GM12878 (cell line): ENCODE data around the gene C16orf90. TPM values are rescaled to one million over a fixed set of nuclear protein-coding genes. Genes with fewer than 3 reads are reported as not detected.

Source experiments
- BCL11A ChIP-seq: IDR thresholded peaks from 2 replicates; pipeline ENCODE4 v1.6.1; 2011; ENCODE audit warnings: low read depth, low read length
- CHD4 ChIP-seq: fragments of 200-600 bp; sonication (generic); IDR thresholded peaks from 2 replicates; pipeline ENCODE4 v1.6.1; 2016; ENCODE audit warnings: mild to moderate bottlenecking
- DPF2 ChIP-seq: fragments of 450-650 bp; IDR thresholded peaks from 2 replicates; pipeline ENCODE4 v1.6.1; 2017; ENCODE audit warnings: mild to moderate bottlenecking
- EZH2 ChIP-seq: IDR thresholded peaks from 2 replicates; pipeline ENCODE4 v1.6.1; 2012; ENCODE audit warnings: low read depth, mild to moderate bottlenecking, control low read depth, inconsistent platforms, low read length, borderline replicate concordance; ENCODE audit not compliant: control insufficient read depth
- HCFC1 ChIP-seq: fragments of 150-350 bp; IDR thresholded peaks from 2 replicates; pipeline ENCODE4 v1.6.1; 2014; ENCODE audit warnings: low read length
- HDAC2 ChIP-seq: fragments of 200-600 bp; sonication (generic); IDR thresholded peaks from 2 replicates; pipeline ENCODE4 v1.6.1; 2017
- MEF2B ChIP-seq: fragments of 450-650 bp; IDR thresholded peaks from 2 replicates; pipeline ENCODE4 v1.6.1; 2018; ENCODE audit warnings: mild to moderate bottlenecking, moderate library complexity; ENCODE audit not compliant: partially characterized antibody, poor library complexity, severe bottlenecking
- NFYA ChIP-seq: IDR thresholded peaks from 2 replicates; pipeline ENCODE4 v1.6.1; 2011; ENCODE audit warnings: low read depth, mild to moderate bottlenecking, low read length, improper control_type of control experiment, borderline replicate concordance
- NKRF ChIP-seq: fragments of 450-650 bp; conservative IDR thresholded peaks from 2 replicates; pipeline ENCODE4 v1.6.1; 2017; ENCODE audit warnings: mild to moderate bottlenecking, moderate library complexity
- PAX5 ChIP-seq: IDR thresholded peaks from 2 replicates; pipeline ENCODE4 v1.6.1; 2011; ENCODE audit warnings: low read depth, low read length, borderline replicate concordance
- POLR2AphosphoS2 ChIP-seq: IDR thresholded peaks from 2 replicates; pipeline ENCODE4 v1.6.1; 2011; ENCODE audit warnings: low read depth, mild to moderate bottlenecking, low read length, improper control_type of control experiment, moderate library complexity
- RAD21 ChIP-seq: IDR thresholded peaks from 2 replicates; pipeline ENCODE4 v1.6.1; 2011; ENCODE audit warnings: mild to moderate bottlenecking, low read depth, low read length, moderate library complexity; ENCODE audit not compliant: insufficient read depth
- SMAD1 ChIP-seq: fragments of 450-650 bp; IDR thresholded peaks from 2 replicates; pipeline ENCODE4 v1.6.1; 2018; ENCODE audit warnings: mild to moderate bottlenecking, low read depth; ENCODE audit not compliant: partially characterized antibody
- SP1 ChIP-seq: IDR thresholded peaks from one replicate; pipeline ENCODE4 v1.6.1; 2011; ENCODE audit warnings: low read depth, low read length
- SPI1 ChIP-seq: IDR thresholded peaks from 2 replicates; pipeline ENCODE4 v1.6.1; 2011; ENCODE audit warnings: low read depth, mild to moderate bottlenecking, low read length, moderate library complexity, borderline replicate concordance; ENCODE audit not compliant: insufficient read depth
- SUZ12 ChIP-seq: fragments of 200-600 bp; sonication (generic); IDR thresholded peaks from one replicate; pipeline ENCODE4 v1.6.1; 2018; ENCODE audit warnings: antibody characterized with exemption, mild to moderate bottlenecking; ENCODE audit not compliant: unreplicated experiment
- TCF3 ChIP-seq: IDR thresholded peaks from 2 replicates; pipeline ENCODE4 v1.6.1; 2012; ENCODE audit warnings: low read depth, mild to moderate bottlenecking, low read length, borderline replicate concordance; ENCODE audit not compliant: insufficient read depth
- YY1 ChIP-seq: IDR thresholded peaks from 2 replicates; pipeline ENCODE4 v1.6.1; 2011; ENCODE audit warnings: low read depth, mild to moderate bottlenecking, low read length
- ZBED1 ChIP-seq: IDR thresholded peaks from 2 replicates; pipeline ENCODE4 v1.6.1; 2016; ENCODE audit warnings: borderline replicate concordance
- ZNF384 ChIP-seq: IDR thresholded peaks from 2 replicates; pipeline ENCODE4 v1.6.1; 2012; ENCODE audit warnings: low read depth, mild to moderate bottlenecking, low read length, improper control_type of control experiment, borderline replicate concordance
- polyA plus RNA-seq, 11 experiments: library from polyadenylated mRNA; depleted of rRNA in 4 of 11; unstranded in 6 of 11; stranded (reverse) in 5 of 11; fragments of >200 nt; fragmentation: Nextera tagmentation in 4 of 11; fragmentation: Illumina TruSeq in 1 of 11; extraction: Ambion mirVana in 4 of 11; extraction: Trizol in 1 of 11; gene quantifications; 1 replicate in 1 of 11; 2 replicates in 10 of 11; pipeline versions ENCODE4 v1.2.1 to v1.2.3, GENCODE V29; 2011 to 2016; ENCODE audit warnings: inconsistent platforms in 2 of 11, missing spikeins in 2 of 11, low read depth in 1 of 11
- total RNA-seq, 4 experiments: library from RNA; depleted of rRNA in 3 of 4; stranded (reverse); fragments of >200 nt in 3 of 4; fragmentation: Illumina TruSeq in 1 of 4; extraction: Trizol in 1 of 4; gene quantifications; 2 replicates each; pipeline versions ENCODE4 v1.2.1 to v1.2.3, GENCODE V29; 2013 to 2021
- TF ChIP-seq, protein P1 (sequence below): fragments of 450-650 bp; IDR thresholded peaks from 2 replicates; pipeline ENCODE4 v1.6.1; 2014; ENCODE audit warnings: mild to moderate bottlenecking
- TF ChIP-seq, protein P2 (sequence below): IDR thresholded peaks from 2 replicates; pipeline ENCODE4 v1.6.1; 2012; ENCODE audit warnings: mild to moderate bottlenecking, low read depth, low read length
- TF ChIP-seq, protein P3 (sequence below): IDR thresholded peaks from 2 replicates; pipeline ENCODE4 v1.6.1; 2011; ENCODE audit warnings: borderline replicate concordance, low read depth, mild to moderate bottlenecking, moderate library complexity, mixed read lengths, low read length; ENCODE audit not compliant: insufficient read depth; ENCODE audit errors: extremely low read length

The C16orf90 gene
- total and polyA plus RNA-seq, 10 of the 15 experiments (the other 5 are each of a cell fraction or from before 2014, with no cell fraction given): not detected

GRCh38 chr16:3457434-3458252, 37.6 kb downstream of the C16orf90 start (continued):
- TF ChIP-seq NKRF: no peak; the same call in 1 of the 2 replicates
- no peak for TF ChIP-seq ZNF384
- no peak; the same call in 1 of the 2 replicates for TF ChIP-seq DPF2
- peak; percentile 61 for TF ChIP-seq SPI1
- peak; percentile 50; the same call in 1 of the 2 replicates for TF ChIP-seq POLR2AphosphoS2
- no peak; the same call in 1 of the 2 replicates for TF ChIP-seq PAX5
- peak; percentile 76 for TF ChIP-seq SP1
- TF ChIP-seq BCL11A: no peak
- TF ChIP-seq NFYA: no peak
- TF ChIP-seq, protein P1, sequence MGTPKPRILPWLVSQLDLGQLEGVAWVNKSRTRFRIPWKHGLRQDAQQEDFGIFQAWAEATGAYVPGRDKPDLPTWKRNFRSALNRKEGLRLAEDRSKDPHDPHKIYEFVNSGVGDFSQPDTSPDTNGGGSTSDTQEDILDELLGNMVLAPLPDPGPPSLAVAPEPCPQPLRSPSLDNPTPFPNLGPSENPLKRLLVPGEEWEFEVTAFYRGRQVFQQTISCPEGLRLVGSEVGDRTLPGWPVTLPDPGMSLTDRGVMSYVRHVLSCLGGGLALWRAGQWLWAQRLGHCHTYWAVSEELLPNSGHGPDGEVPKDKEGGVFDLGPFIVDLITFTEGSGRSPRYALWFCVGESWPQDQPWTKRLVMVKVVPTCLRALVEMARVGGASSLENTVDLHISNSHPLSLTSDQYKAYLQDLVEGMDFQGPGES: no peak
- no peak for TF ChIP-seq MEF2B
- TF ChIP-seq EZH2: no peak
- TF ChIP-seq HCFC1: peak; percentile 79
- TF ChIP-seq SMAD1: no peak
- peak; percentile 95 for TF ChIP-seq TCF3
- no peak for TF ChIP-seq HDAC2
- TF ChIP-seq, protein P2, sequence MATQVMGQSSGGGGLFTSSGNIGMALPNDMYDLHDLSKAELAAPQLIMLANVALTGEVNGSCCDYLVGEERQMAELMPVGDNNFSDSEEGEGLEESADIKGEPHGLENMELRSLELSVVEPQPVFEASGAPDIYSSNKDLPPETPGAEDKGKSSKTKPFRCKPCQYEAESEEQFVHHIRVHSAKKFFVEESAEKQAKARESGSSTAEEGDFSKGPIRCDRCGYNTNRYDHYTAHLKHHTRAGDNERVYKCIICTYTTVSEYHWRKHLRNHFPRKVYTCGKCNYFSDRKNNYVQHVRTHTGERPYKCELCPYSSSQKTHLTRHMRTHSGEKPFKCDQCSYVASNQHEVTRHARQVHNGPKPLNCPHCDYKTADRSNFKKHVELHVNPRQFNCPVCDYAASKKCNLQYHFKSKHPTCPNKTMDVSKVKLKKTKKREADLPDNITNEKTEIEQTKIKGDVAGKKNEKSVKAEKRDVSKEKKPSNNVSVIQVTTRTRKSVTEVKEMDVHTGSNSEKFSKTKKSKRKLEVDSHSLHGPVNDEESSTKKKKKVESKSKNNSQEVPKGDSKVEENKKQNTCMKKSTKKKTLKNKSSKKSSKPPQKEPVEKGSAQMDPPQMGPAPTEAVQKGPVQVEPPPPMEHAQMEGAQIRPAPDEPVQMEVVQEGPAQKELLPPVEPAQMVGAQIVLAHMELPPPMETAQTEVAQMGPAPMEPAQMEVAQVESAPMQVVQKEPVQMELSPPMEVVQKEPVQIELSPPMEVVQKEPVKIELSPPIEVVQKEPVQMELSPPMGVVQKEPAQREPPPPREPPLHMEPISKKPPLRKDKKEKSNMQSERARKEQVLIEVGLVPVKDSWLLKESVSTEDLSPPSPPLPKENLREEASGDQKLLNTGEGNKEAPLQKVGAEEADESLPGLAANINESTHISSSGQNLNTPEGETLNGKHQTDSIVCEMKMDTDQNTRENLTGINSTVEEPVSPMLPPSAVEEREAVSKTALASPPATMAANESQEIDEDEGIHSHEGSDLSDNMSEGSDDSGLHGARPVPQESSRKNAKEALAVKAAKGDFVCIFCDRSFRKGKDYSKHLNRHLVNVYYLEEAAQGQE: no peak
- TF ChIP-seq, protein P3, sequence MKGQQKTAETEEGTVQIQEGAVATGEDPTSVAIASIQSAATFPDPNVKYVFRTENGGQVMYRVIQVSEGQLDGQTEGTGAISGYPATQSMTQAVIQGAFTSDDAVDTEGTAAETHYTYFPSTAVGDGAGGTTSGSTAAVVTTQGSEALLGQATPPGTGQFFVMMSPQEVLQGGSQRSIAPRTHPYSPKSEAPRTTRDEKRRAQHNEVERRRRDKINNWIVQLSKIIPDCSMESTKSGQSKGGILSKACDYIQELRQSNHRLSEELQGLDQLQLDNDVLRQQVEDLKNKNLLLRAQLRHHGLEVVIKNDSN: peak; percentile 92
- TF ChIP-seq SUZ12: no peak
- TF ChIP-seq YY1: peak; percentile 99
- TF ChIP-seq ZBED1: no peak
- TF ChIP-seq RAD21: peak; percentile 37; the same call in 1 of the 2 replicates
- no peak for TF ChIP-seq CHD4
